HPDE6-E6E7 (cell line): ENCODE measurements around the gene PGM2L1.
"Not testable (repeated sequence)": the region's sequence is repeated elsewhere in the genome, so short reads cannot be mapped to it uniquely, and the experiment has no call there.

Experiments
- DNase-seq: peaks from one replicate; pipeline ENCODE4 v3.0.0; 2011; ENCODE audit warnings: missing footprints; ENCODE audit errors: extremely low spot score

PGM2L1 gene

GRCh38 chr11:74338963-74339362 lies 59.3 kb downstream of the PGM2L1 start:
- no peak for DNase-seq

DNA sequence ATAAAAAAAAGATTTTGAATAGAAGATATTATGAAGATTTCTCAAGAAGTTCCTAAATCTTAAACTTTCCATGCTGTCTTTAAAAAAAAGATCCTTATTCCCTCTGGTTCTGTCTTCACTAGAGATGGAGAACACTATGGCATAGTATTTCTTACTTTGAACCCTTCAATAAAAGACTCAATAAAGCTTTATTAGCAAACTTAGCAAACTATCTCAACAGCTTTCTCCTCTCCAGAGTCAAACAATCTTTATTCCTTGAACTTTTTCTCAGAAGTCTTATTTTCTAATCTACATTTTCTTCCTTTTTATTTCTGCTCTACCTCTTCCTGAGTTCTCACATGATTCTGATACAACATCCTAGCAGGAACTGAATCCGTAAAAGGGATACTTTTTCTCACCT lies 65.0 kb downstream of the PGM2L1 start:
- DNase-seq, result no peak

DNA sequence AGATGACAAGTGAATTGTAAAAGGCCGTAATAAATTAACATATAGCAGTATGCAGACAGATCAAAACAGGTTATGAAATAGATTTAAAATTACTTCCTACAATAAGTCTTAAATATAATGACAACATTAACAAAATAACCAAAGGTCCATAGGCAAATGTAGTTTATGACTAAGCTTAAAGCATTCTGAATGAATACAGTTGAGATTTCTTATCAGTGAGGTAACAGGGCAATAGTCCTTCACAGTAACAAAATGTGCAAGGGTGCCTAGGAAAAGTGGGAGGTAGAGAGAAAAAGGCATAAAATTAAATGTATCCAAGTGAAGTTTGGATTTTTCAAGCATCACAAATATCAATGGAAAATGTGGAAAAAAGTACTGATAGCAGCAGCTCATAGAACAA lies 65.9 kb downstream of the PGM2L1 start:
- no peak for DNase-seq

DNA sequence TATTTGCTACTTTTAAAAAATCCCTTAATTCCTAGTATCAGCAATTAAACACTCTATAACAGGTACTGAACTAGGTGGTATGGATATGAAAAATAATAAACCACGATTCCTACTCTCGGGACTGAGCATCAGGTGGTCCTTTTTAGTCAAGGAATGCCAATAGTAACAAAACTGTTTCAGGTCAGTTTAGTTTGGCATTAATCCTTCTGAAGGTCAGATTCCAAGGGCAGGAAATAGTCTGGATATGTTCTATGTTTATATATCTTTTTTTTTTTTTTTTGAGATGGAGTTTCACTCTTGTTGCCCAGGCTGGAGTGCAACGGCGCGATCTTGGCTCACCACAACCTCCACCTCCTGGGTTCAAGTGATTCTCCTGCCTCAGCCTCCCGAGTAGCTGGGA lies 67.2 kb downstream of the PGM2L1 start:
- not testable (repeated sequence) for DNase-seq

DNA sequence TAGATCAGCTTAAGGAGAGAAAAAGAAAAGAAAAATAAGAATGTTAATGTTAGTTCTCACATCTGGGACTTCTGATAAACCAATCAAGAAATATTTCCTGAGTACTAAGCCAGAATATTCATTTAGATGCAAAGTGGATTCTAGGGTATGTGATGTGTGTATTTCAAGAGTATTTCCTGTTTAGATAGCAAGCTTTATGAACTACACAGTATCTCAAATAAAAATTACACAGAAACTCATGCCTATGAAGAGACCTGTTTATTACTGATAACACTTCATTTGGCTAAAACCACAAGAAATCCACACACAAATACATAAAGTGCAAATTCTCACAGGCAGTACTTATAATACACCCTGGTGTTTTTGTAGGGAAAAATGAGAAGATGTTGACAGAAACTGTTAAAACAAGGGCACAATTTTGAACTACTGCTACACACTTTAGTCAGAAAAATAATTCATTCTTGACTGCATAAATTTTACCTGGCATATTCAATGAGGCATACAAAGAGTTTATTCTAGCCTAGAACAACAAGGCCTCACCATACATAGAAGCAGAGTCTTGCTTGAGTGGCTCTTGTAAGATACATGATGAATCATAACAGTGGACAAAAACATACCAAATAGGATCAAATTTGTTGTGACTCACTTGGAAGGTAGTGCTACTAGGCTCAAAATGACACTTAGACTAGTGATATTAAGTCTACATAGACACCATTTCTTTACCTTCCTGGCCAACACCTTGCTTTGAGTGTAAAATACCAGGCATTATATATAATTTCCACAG lies 68.0 kb downstream of the PGM2L1 start:
- DNase-seq, result no peak

DNA sequence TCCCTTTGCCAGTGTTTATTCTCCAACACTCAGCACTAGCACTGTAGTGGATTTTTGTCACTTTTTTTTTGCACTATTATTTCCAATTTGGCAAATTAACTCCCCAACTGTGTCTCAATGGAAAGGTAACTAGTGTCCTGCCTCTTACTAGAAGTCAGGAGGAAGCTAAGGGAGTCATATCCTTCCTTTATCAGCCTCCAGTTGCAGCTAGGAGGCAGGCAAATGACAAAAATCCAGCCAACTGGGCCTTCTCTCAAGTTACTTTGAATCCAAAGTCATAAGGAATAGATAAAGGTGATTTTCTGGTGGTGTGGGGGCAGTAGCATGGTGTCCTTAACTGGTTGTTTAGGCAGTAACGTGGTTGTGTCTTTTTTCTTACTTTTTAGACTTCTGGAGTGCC lies 71.2 kb downstream of the PGM2L1 start:
- DNase-seq, result no peak

DNA sequence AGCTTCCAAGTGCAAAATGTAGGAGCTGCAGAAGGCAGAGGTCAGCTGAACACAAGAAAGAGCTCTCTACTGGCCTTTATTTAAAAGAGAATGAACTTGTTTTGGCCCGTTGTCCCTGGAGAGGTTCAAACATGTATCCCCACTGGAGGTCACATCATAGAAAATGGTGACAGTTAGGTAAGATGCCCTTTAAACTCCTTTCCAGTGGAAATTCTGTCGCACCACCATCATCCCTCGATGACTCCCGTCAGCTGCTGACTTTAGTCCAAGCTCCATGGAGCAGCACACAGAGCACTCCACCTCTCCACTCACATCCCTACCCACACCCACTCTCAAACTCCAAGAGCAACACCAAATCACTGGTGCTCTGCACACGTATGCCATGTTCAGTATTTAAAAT lies 71.6 kb downstream of the PGM2L1 start:
- no peak for DNase-seq

DNA sequence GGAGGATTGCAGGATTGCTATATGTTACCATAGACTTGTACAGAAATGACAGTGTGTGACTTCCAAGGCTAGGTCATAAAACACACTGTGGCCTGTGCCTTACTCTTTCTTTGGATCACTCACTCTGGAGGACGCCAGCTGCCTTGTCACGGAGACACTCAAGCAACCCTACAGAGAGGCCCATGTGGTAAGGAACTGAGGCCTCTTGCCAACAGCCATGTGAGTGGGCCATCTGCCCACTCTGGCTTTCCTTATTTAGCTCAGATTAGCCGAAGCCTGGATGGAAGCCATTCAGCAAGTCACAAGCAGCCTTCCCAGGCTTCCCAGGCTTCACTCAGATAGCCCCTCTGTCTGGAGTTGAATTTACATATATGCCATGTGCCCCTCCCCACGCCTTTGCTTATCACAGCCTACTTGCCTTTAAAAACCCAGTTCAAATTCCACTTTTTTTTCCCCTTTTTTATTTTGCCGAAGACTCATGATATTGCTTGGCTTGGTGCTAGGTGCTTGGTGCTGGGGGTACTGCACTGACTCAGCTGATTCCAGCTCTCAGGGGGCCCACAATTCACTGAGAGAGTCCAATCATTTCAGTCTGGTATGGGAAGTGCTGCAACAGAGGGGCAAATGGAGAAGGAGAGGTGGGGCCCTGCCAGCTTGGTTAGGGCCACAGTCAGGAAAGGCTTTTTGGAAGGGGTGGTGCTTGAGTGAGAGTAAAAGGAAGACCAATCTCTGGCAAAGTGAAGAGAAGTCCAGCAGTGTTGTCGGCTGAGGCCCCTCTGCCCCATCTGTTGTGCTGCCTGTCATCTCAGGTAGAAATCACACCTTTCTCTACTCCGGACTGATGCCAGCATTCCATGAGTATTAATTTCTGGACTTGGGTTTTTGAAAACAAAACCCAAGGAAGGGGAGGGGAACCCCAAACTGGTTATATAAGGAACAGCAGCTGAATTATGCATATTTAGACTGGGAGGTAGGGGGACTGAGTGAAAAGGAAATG lies 72.3 kb downstream of the PGM2L1 start:
- no peak for DNase-seq

DNA sequence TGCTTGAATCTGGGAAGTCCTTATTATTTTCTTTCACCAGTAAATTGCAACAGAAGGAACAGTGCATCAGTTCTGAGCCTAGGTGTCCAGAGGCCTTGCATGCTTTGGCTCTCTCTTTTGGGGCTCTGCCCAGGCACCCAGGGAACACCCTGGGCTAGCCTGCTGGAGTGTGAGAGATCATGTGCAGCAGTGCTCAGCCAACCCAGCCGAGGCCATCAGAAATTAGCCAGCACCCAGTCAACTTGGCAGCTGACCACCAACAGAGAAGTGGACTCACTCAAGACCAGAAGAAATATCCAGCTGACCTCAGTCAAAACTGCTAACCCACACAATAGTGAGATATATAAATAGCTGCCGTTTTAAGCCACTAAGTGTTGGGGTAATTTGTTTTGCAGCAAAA lies 75.6 kb downstream of the PGM2L1 start:
- DNase-seq, result no peak

- DNase-seq, result no peak
Observed at GRCh38 chr11:74321487-74322188, 76.6 kb downstream of the PGM2L1 start.

DNA sequence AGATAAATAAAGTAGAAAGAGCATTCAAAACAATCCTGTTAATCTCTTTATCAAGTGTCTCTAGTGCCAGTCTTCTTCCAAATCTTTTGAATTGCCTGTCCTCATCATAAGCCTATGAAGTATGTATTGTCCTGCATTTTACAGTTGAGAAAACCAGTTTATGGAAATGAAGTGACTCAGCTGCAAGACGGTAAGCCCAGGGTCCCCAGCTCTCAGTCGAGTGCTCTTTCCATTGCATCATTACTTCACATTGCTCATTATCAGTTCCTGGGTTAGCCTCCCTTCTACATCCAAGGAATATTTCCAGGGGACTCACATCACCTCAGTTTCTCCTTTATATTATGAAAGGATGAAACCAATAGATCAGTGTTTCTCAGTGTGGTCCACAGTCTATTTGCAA lies 77.7 kb downstream of the PGM2L1 start:
- no peak for DNase-seq

- DNase-seq, result peak; percentile 61
Observed at GRCh38 chr11:74319139-74319816, 79.0 kb downstream of the PGM2L1 start.

- DNase-seq, result no peak
Observed at GRCh38 chr11:74318241-74318932, 79.8 kb downstream of the PGM2L1 start.

DNA sequence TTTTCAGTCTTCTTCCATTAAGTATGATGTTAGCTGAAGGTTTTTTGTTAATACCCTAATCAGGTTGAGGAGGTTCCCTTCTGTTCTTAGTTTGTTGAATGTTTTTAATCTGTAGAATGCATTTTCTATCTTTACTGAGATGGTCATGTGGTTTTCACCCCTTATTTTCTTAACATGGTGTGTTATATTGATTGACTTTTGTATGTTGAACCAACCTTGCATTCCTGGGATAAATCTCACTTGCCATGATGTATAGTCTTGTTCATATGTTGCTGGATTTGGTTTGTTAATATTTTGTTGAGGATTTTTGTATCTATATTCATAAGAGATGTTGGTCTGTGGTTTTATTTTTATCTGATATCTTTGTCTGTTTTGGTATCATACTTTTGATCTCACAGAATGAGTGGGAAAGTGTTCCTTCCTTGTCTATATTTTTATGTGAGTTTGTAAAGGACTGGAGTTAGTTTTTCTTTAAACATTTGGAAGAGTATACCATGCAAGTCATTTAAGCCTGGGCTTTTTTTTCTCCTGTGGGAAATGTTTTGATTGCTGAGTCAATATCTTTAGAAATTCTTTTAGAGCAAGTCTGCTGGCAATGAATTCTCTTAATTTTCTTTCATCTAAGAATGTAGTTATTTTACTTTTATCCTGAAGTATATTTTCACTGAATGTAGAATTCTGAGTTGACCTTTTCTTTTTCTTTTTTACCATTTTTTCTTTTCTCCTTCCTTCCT lies 81.3 kb downstream of the PGM2L1 start:
- no peak for DNase-seq

DNA sequence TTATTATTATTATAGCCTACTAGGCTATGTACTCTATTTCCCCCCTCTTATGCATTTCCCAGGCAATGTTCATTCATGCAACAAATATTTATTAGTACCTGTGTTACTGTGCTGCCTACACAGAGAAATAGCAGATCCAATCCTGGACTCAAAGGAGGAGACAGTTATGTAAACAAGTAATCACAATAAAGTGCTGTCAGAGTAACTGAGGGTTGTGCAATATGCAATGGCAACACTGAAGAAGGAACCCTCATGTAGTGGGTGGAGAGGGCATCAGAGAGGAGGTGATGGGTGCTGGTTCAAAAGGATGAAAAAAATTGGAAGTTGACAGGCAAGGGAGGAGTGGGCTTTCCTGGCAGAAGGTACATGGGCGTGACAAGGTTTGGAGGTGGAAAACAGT lies 85.9 kb downstream of the PGM2L1 start:
- DNase-seq, result no peak

DNA sequence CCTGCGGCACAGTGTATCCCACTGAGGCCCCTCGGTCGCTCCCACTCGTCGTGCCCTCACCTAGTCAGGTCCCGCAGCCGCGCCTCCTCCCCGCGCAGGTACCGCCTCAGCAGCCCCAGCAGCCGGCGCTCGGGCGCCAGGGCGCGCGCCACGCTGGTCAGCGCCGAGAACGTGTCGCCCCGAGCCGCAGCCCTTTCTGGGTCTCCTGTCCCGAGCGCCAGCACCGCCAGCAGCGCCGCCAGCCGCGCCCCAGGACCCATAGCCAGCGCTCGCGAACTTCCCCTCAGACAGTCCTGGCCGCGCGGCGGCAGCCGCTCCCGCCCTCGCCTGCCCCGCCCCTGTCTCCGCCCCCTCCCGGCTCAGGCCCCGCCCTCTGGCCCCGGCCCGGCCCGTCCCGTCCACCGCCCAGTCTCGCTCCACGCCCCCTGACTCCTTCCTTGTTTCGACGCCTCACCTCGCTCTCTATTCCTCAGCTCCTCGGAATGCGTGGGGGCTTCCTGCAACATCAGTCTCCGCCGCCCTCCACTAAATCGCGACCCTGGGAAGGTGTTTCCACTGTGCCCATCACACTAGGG lies 86.8 kb downstream of the PGM2L1 start, which contains the start of gene P4HA3:
TSS of gene P4HA3 (minus strand) at position 289 of the 575 bp plus-strand sequence. CDS start at position 260, 29 bp downstream.
- peak; percentile 46 for DNase-seq

DNA sequence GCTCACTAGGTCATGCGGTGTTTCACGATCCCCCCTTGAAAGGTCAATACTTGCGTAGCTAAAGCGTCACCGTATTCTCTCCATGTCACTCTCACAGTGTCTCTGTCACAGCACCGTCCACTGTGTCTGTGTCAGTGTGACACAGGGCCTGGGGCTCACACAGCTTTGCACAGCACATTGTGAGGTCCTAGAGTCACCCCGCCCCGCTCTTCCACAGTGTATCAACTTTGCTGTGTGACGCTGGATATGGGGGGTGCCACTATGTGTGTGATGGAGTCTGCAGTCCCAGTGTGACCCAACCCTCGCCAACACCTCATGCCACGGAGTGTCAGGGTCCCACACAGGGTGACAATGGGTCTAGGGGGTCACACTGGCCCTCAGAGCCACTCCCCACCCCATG lies 87.4 kb downstream of the PGM2L1 start:
- no peak for DNase-seq

GRCh38 chr11:74307434-74307833 lies 90.8 kb downstream of the PGM2L1 start:
- DNase-seq, result no peak

DNA sequence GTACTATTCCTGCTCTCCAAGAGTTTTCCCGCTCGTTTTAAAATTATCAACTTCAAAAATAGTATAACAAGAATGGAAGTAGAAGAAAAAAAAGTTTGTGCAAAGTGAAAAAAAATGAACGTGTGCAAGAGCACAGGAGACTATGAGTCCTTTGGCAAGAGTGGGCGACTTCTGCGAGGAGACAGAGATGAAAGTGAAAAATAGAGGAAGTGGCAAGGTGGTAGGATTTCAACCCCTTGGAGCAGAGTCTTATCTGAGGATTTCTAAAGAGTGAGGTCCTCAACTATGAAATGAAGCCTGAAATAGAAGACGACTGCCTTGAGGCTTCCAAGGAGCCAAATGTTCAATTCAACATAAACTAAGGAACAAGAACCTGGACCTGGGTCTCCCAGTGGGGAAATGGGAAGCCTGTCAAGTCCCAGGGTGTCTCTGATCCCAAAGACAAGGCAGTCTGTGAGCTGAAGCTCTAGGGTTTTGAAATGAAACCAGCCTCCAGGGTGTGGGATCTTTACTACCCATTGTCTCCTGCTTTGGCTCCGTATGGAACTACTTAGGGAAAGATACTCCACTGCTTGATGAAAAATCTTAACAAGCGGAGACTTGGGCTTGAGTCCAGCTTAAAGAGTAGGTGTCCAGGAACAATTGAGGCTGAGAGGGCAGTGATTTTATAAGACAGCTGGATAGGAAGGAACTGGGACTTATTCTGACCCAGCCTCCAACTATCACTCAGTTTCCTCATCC lies 91.6 kb downstream of the PGM2L1 start:
- no peak for DNase-seq
